Calu3 (cell line): ENCODE measurements around the gene LRRC28. TPM values are rescaled to one million over a fixed set of nuclear protein-coding genes. Genes with fewer than 3 reads are reported as not detected.

ENCODE experiments used
- BruUV-seq: library from RNA; stranded (reverse); fragments of 400-500 nt; replicated peaks from 2 replicates; lab custom pipeline; 2021; lab: Mats Ljungman, UMichigan
- CTCF ChIA-PET: fragments of 300-600 bp; sonication (Branson Sonifier 250); formaldehyde crosslinking; loops from one replicate; lab custom pipeline; 2022; ENCODE audit warnings: antibody characterized with exemption; lab: Charles Lee
- DNase-seq: peaks from one replicate; pipeline ENCODE4 v3.0.0; 2022
- H3K27ac Mint-ChIP-seq: one replicate; pipeline ENCODE4 v1.8.0; 2022; ENCODE audit warnings: mixed read lengths; ENCODE audit not compliant: unreplicated experiment
- H3K27me3 Mint-ChIP-seq: one replicate; pipeline ENCODE4 v1.8.0; 2022; ENCODE audit warnings: mixed read lengths; ENCODE audit not compliant: unreplicated experiment
- H3K36me3 Mint-ChIP-seq: one replicate; pipeline ENCODE4 v1.8.0; 2022; ENCODE audit warnings: mild to moderate bottlenecking, moderate library complexity, mixed read lengths; ENCODE audit not compliant: insufficient read depth, unreplicated experiment
- H3K4me1 Mint-ChIP-seq: one replicate; pipeline ENCODE4 v1.8.0; 2022; ENCODE audit warnings: mild to moderate bottlenecking, low read depth, mixed read lengths; ENCODE audit not compliant: unreplicated experiment
- H3K4me3 Mint-ChIP-seq: one replicate; pipeline ENCODE4 v1.8.0; 2022; ENCODE audit warnings: mild to moderate bottlenecking, low read depth, moderate library complexity, mixed read lengths; ENCODE audit not compliant: unreplicated experiment
- H3K9me3 Mint-ChIP-seq: one replicate; pipeline ENCODE4 v1.8.0; 2022; ENCODE audit warnings: low read depth, mixed read lengths; ENCODE audit not compliant: unreplicated experiment
- CTCF ChIP-seq: fragments of 200-600 bp; IDR thresholded peaks from one replicate; pipeline ENCODE4 v1.8.0; 2022; ENCODE audit warnings: antibody characterized with exemption; ENCODE audit not compliant: unreplicated experiment
- intact Hi-C: fragments of 100-400 bp; cut with micrococcal nuclease; formaldehyde crosslinking; loops from one replicate; pipeline ENCODE4 v1.10.0; 2022; ENCODE audit not compliant: unreplicated experiment
- total RNA-seq: library from RNA; stranded (reverse); gene quantifications from 2 replicates; pipeline ENCODE4 v1.2.3, GENCODE V29; 2022

LRRC28 gene
- total RNA-seq, 1 experiment from 2014 or later = 21.8 TPM

- CTCF ChIA-PET = interaction anchor here (1.0 to 1.4 kb wide), 3 partner anchors 26 to 269 kb away, joined by 3 to 4 read pairs (median 4); no protein-coding TSS in a partner anchor
- DNase-seq = peak; percentile 82
- no TSS peak for BruUV-seq
- H3K27ac Mint-ChIP-seq = peak overlapping the region; percentile 62
- peak overlapping the region; percentile 73 for H3K4me3 Mint-ChIP-seq
- no peaks in the 10 kb centered on the region for H3K27me3 Mint-ChIP-seq
- no peaks in the 10 kb centered on the region for H3K9me3 Mint-ChIP-seq
- peaks cover 27% of the 10 kb centered on the region for H3K4me1 Mint-ChIP-seq
- TF ChIP-seq CTCF = no peak
- H3K36me3 Mint-ChIP-seq = peaks cover 5% of the 10 kb centered on the region
- intact Hi-C loops = no loop called here
Observed at GRCh38 chr15:99435113-99435695, 183.9 kb downstream of the LRRC28 start.

- no peaks in the 10 kb centered on the region for H3K27me3 Mint-ChIP-seq
- peaks cover 5% of the 10 kb centered on the region for H3K36me3 Mint-ChIP-seq
- CTCF ChIA-PET = interaction anchor here (1.0 to 1.4 kb wide), 3 partner anchors 27 to 268 kb away, joined by 3 to 4 read pairs (median 4); no protein-coding TSS in a partner anchor
- intact Hi-C loops = no loop called here
- no peak for DNase-seq
- peaks cover 27% of the 10 kb centered on the region for H3K4me1 Mint-ChIP-seq
- no peaks in the 10 kb centered on the region for H3K9me3 Mint-ChIP-seq
- H3K27ac Mint-ChIP-seq = no peak overlapping the region
- BruUV-seq = TSS peak; percentile 30
- H3K4me3 Mint-ChIP-seq = no peak overlapping the region
- no peak for TF ChIP-seq CTCF
Observed at GRCh38 chr15:99435877-99436541, 184.7 kb downstream of the LRRC28 start.

- intact Hi-C loops = no loop called here
- Mint-ChIP-seq H3K27ac (no peak overlapping the region), H3K4me3 (no peak overlapping the region), H3K9me3 (no peaks in the 10 kb centered on the region), H3K4me1 (peaks cover 32% of the 10 kb centered on the region), H3K36me3 (peaks cover 5% of the 10 kb centered on the region), H3K27me3 (no peaks in the 10 kb centered on the region)
- TF ChIP-seq CTCF = no peak
- no TSS peak for BruUV-seq
- CTCF ChIA-PET = no interaction called here
- DNase-seq = no peak
Observed at GRCh38 chr15:99436542-99437314, 185.4 kb downstream of the LRRC28 start.

- intact Hi-C loops = no loop called here
- no peaks in the 10 kb centered on the region for H3K9me3 Mint-ChIP-seq
Observed at GRCh38 chr15:99437315-99438223, 186.3 kb downstream of the LRRC28 start.

More at GRCh38 chr15:99437315-99438223, 186.3 kb downstream of the LRRC28 start:
- no peak overlapping the region for H3K4me3 Mint-ChIP-seq
- H3K27ac Mint-ChIP-seq = no peak overlapping the region
- no TSS peak for BruUV-seq
- no peak for DNase-seq
- H3K4me1 Mint-ChIP-seq = peaks cover 41% of the 10 kb centered on the region
- H3K27me3 Mint-ChIP-seq = no peaks in the 10 kb centered on the region
- peaks cover 10% of the 10 kb centered on the region for H3K36me3 Mint-ChIP-seq
- no peak for TF ChIP-seq CTCF
- CTCF ChIA-PET = no interaction called here
